Right lung (tissue), 10 donors: ENCODE results near the gene CCNG1. TPM values are rescaled to one million over a fixed set of nuclear protein-coding genes. Genes with fewer than 3 reads are reported as not detected.
A peak's percentile ranks its signal among the peaks of the same experiment; 100 is the strongest.
"Not testable (repeated sequence)": the region's sequence is repeated elsewhere in the genome, so short reads cannot be mapped to it uniquely, and the experiment has no call there.

Experiments
- DNase-seq, 2 donors: peaks; one replicate each; pipeline ENCODE4 v3.0.0-alpha.2; 2013
- long read RNA-seq, 8 donors: transcript quantifications; one replicate each; lab custom pipeline, GENCODE V29; 2026
- polyA plus RNA-seq, 5 donors: library from polyadenylated mRNA; unstranded; fragments of 120-200 nt; gene quantifications; one replicate each; pipeline versions ENCODE4 v1.2.1 to v1.2.3, GENCODE V29; 2013; ENCODE audit warnings: inconsistent platforms in 1 of 5, low replicate concordance in 1 of 5; ENCODE audit not compliant: insufficient read length in 5 of 5, insufficient read depth in 1 of 5

Gene CCNG1, protein sequence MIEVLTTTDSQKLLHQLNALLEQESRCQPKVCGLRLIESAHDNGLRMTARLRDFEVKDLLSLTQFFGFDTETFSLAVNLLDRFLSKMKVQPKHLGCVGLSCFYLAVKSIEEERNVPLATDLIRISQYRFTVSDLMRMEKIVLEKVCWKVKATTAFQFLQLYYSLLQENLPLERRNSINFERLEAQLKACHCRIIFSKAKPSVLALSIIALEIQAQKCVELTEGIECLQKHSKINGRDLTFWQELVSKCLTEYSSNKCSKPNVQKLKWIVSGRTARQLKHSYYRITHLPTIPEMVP
- 100 to 1,000 TPM; 131 to 182 (median 154) TPM for polyA plus RNA-seq
- long read RNA-seq, donor 1, transcript CCNG1-202 (8 exons, 2,366 nt): minor isoform, 8 of 44 reads
- long read RNA-seq, donor 1, transcript CCNG1-201 (7 exons, 2,458 nt): major isoform, 21 of 44 reads
- long read RNA-seq, donor 1, partial matches to known transcripts: 6 of 44 reads
- long read RNA-seq, donor 1, other reads (novel, unspliced or antisense): 8 of 44 reads
- long read RNA-seq, donor 2, transcript CCNG1-201 (7 exons, 2,458 nt): major isoform, 17 of 25 reads
- long read RNA-seq, donor 2, partial matches to known transcripts: 7 of 25 reads
- long read RNA-seq, donor 2, other reads (novel, unspliced or antisense): 0 of 25 reads
- long read RNA-seq, donor 3, transcript CCNG1-201 (7 exons, 2,458 nt): major isoform, 16 of 50 reads
- long read RNA-seq, donor 3, partial matches to known transcripts: 30 of 50 reads
- long read RNA-seq, donor 3, other reads (novel, unspliced or antisense): 0 of 50 reads
- long read RNA-seq, donor 4, transcript CCNG1-201 (7 exons, 2,458 nt): major isoform, 17 of 39 reads
- long read RNA-seq, donor 4, transcript CCNG1-202 (8 exons, 2,366 nt): minor isoform, 6 of 39 reads
- long read RNA-seq, donor 4, partial matches to known transcripts: 14 of 39 reads
- long read RNA-seq, donor 4, other reads (novel, unspliced or antisense): 0 of 39 reads
- long read RNA-seq, donor 5, transcript CCNG1-202 (8 exons, 2,366 nt): minor isoform, 7 of 42 reads
- long read RNA-seq, donor 5, transcript CCNG1-201 (7 exons, 2,458 nt): major isoform, 27 of 42 reads
- long read RNA-seq, donor 5, partial matches to known transcripts: 7 of 42 reads
- long read RNA-seq, donor 5, other reads (novel, unspliced or antisense): 0 of 42 reads
- long read RNA-seq, donor 6, transcript CCNG1-201 (7 exons, 2,458 nt): major isoform, 31 of 50 reads
- long read RNA-seq, donor 6, partial matches to known transcripts: 11 of 50 reads
- long read RNA-seq, donor 6, other reads (novel, unspliced or antisense): 0 of 50 reads
- long read RNA-seq, donor 7, transcript CCNG1-201 (7 exons, 2,458 nt): major isoform, 25 of 30 reads
- long read RNA-seq, donor 7, partial matches to known transcripts: 0 of 30 reads
- long read RNA-seq, donor 7, other reads (novel, unspliced or antisense): 0 of 30 reads
- long read RNA-seq, donor 8, transcript CCNG1-201 (7 exons, 2,458 nt): major isoform, 11 of 14 reads
- long read RNA-seq, donor 8, partial matches to known transcripts: 0 of 14 reads
- long read RNA-seq, donor 8, other reads (novel, unspliced or antisense): 0 of 14 reads

GRCh38 chr5:163437309-163438182 lies at the start of gene CCNG1:
Gene CCNG1, plus strand, starts transcription at chr5:163437595. Its CDS starts 1,662 bp downstream, at chr5:163439257.
- peak; percentile 92 to 93 for DNase-seq

DNA sequence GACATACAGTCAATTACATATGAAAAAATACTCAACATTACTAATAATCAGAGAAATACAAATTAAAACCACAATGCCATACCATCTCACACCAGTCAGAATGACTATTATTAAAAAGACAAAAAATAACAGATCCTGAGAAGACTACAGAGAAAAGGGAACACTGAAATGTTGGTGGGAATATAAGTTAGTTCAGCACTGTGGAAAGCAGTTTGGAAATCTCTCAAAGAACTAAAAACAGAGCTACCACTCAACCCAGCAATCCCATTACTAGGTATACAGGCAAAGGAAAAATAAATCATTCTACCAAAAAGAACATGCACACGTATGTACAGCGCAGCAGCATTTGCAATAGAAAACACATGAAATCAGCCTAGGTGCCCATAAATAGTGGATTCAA lies 41.6 kb upstream of the CCNG1 start:
- DNase-seq: no peak

- DNase-seq: not testable (repeated sequence)
Observed at GRCh38 chr5:163396818-163397340, 40.5 kb upstream of the CCNG1 start.

GRCh38 chr5:163397354-163397753 lies 40.0 kb upstream of the CCNG1 start:
- no peak for DNase-seq

DNA sequence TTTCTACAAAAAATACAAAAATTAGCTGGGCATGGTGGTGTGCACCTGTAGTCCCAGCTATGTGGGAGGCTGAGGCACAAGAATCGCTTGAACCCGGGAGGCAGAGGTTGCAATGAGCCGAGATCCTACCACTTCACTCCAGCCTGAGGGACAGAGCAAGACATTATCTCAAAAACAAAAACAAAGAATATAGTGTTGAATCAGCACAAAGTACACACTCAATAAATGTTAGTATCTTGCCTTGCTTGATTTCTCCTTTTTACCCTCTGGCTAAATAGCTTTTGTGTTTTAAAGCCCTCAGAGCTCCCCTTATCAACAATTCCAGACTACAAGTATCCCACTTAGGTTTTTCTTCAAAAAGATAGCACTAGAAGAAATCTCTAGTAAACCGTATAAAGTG lies 37.5 kb upstream of the CCNG1 start:
- no peak for DNase-seq

DNA sequence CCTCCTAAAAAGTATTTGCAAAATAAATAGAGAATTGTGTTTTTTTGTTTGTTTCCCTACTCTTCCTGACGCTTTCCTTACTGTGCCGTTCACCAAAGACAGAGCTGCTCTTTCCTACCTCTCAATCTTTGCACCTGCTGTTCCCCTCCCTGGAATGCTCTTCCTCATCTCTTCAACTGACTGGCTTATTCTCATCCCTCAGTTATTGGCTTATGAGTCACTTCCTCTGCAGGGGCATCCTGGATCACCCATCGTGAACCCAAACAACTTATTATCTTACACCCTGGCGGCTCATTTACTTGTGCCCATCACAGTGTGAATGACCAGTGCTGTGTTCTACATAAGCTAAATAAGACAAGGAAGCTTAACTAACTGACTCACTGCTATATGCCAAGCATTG lies 36.1 kb upstream of the CCNG1 start:
- DNase-seq: no peak

GRCh38 chr5:163402007-163402406 lies 35.4 kb upstream of the CCNG1 start:
- no peak for DNase-seq

DNA sequence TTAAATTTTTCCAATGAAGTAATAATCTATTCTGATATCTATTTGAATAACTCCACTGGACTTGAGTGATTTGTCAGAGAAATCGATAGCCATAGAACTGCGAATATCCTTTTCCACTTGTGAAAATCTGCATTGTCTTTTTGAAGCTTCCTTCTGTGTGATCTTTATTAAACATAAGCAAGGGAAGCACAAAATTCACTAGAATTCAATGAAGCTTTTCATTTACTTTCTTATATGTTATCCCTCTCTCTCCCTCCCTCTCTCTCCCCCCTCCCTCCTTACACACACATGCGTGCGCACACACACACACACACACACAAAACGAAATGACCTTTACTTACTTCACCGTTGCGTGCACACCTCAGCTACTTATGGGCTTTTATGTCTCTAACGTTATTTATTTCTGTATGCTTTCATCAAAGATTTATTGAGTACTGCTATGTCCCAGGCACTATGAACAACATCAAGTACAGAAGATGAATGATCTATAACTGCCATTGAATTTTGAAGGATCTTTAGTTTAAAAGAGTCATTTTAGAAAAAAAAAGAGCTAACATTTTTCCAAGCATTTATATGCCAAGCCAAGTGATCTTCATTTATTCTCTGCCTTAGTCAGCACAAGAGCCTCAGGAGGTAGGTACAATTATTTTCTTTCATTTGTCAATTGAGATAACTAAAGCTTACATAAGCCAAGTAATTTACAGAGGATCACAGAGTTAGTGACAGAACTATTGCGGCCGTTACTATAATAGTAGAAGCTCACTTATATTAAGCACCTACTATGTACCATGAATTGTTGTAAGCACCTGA lies 32.8 kb upstream of the CCNG1 start:
- no peak for DNase-seq

- DNase-seq: no peak
Observed at GRCh38 chr5:163407034-163407655, 30.2 kb upstream of the CCNG1 start.

DNA sequence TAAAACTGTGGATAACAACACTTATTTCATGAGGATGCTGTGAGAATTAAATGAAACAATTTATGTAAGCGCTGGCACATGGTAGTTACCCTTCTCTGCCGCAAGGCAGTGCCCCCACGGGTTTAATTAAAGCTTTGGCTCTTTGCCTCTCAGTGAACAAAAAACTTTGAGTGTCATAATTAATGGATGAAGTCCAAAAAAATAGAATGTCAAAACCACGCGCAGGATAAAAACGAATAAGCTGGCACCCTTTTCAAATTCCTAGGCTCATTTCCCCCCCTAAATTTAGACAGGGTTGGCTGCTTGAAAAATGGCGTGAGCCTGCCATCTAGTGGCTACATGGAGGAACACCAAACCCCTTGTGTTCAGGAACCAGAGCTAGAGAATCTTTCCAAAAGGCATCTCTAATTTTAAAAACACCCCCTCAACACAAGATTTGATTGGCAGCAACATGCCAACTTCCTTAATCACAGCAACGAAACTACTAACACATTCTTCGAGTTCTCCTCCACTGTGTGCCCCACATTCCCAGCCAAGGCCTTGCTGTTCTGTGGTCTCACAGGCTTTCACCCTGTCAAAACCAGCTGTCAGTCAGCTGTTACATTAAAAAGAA lies 29.0 kb upstream of the CCNG1 start:
- DNase-seq: peak; percentile 56 to 57

DNA sequence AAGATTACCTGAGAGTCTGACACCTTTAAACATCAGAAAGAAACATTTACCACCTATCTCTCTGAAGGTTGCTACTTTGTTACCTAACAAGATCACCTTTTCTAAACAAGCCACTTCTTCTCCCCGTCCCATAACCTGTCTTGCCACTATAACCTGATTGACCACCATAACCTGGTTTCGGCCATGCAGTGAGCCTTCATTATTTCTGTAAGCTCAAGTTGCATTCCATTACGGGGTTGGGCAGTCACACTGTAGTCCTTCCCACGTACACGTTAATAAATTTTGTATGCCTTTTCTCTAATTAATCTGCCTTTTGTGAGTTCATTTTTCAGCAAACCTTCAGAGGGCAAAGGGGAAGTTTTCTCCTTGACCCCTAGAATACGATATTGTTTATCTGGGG lies 28.0 kb upstream of the CCNG1 start:
- peak in 1 of 2 donors; percentile 9 for DNase-seq

DNA sequence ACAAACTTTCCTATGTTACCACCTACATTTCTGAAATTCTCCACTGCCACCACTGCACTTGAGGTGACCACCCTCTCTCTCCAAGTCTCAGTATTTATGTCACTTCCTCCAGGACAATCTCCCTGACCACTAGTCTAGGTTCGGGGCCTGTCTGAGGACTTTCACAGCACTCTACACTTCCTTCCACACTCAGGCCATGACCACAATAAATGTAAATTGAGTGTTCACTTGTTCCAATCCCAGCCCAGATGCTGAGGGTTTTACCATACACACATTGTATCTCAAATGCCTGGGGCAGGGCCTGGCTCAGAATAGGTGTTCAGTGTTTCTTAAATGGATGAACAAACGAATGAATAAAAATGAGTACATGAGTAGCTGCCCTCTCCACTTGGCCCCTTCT lies 26.9 kb upstream of the CCNG1 start:
- DNase-seq: no peak

- DNase-seq: not testable (repeated sequence)
Observed at GRCh38 chr5:163415673-163416072, 21.7 kb upstream of the CCNG1 start.

- DNase-seq: no peak
Observed at GRCh38 chr5:163424836-163425235, 12.6 kb upstream of the CCNG1 start.

GRCh38 chr5:163426128-163426527 lies 11.3 kb upstream of the CCNG1 start:
- DNase-seq: not testable (repeated sequence)

- no peak for DNase-seq
Observed at GRCh38 chr5:163432544-163432943, 4.9 kb upstream of the CCNG1 start.

- DNase-seq: no peak
Observed at GRCh38 chr5:163433271-163433670, 4.1 kb upstream of the CCNG1 start.

GRCh38 chr5:163434401-163434866 lies 3.0 kb upstream of the CCNG1 start:
- DNase-seq: no peak
